GM15510 (cell line): ENCODE data around the gene LARGE1.

Source experiments
- POLR2A ChIP-seq: IDR thresholded peaks from 3 replicates; pipeline ENCODE4 v1.6.1; 2011; ENCODE audit warnings: borderline replicate concordance; ENCODE audit not compliant: insufficient read length; ENCODE audit errors: extremely low read depth

LARGE1 gene

GRCh38 chr22:33920927-33921524 lies 750 bp upstream of the LARGE1 start:
- peak; percentile 94 for TF ChIP-seq POLR2A

GRCh38 chr22:33919391-33920196 lies 682 bp downstream of the LARGE1 start:
- no peak for TF ChIP-seq POLR2A

- no peak for TF ChIP-seq POLR2A
Observed at GRCh38 chr22:33918676-33919365, 1.5 kb downstream of the LARGE1 start.

GRCh38 chr22:33917744-33918406 lies 2.4 kb downstream of the LARGE1 start:
- no peak for TF ChIP-seq POLR2A

GRCh38 chr22:33914699-33915098 lies 5.6 kb downstream of the LARGE1 start:
- TF ChIP-seq POLR2A = no peak

GRCh38 chr22:33914131-33914530 lies 6.1 kb downstream of the LARGE1 start:
- TF ChIP-seq POLR2A = no peak

GRCh38 chr22:33913188-33913587 lies 7.1 kb downstream of the LARGE1 start:
- no peak for TF ChIP-seq POLR2A

- TF ChIP-seq POLR2A = no peak
Observed at GRCh38 chr22:33909911-33910310, 10.4 kb downstream of the LARGE1 start.

GRCh38 chr22:33909075-33909458 lies 11.2 kb downstream of the LARGE1 start:
- no peak for TF ChIP-seq POLR2A

GRCh38 chr22:33908171-33909074 lies 11.9 kb downstream of the LARGE1 start:
- TF ChIP-seq POLR2A = no peak

- no peak for TF ChIP-seq POLR2A
Observed at GRCh38 chr22:33906954-33907353, 13.3 kb downstream of the LARGE1 start.

GRCh38 chr22:33906475-33906874 lies 13.8 kb downstream of the LARGE1 start:
- no peak for TF ChIP-seq POLR2A

GRCh38 chr22:33903012-33903411 lies 17.3 kb downstream of the LARGE1 start:
- TF ChIP-seq POLR2A = no peak

- TF ChIP-seq POLR2A = no peak
Observed at GRCh38 chr22:33902073-33902472, 18.2 kb downstream of the LARGE1 start.
